GM19025 (cell line): ENCODE results near the gene PRAMEF18.
"Not testable (repeated sequence)": the region's sequence is repeated elsewhere in the genome, so short reads cannot be mapped to it uniquely, and the experiment has no call there.

Experiments
- ATAC-seq: cut with Tn5 transposase; IDR thresholded peaks from one replicate; pipeline ENCODE4 v1.9.1; 2021; ENCODE audit warnings: mild to moderate bottlenecking, low read depth, moderate library complexity; ENCODE audit not compliant: unreplicated experiment

The PRAMEF18 gene

GRCh38 chr1:13216619-13217018 is 9.3 kb downstream of the PRAMEF18 start:
- ATAC-seq, result not testable (repeated sequence)

- not testable (repeated sequence) for ATAC-seq
Measured at GRCh38 chr1:13208712-13209111, 17.2 kb downstream of the PRAMEF18 start.

- not testable (repeated sequence) for ATAC-seq
Measured at GRCh38 chr1:13201309-13201708, 24.6 kb downstream of the PRAMEF18 start, which contains the start of gene PRAMEF13. Gene PRAMEF13 (minus strand): TSS chr1:13201409. CDS start chr1:13199589, 1,820 bp downstream.
